ENCODE data around the gene INTS11.
"Not testable (repeated sequence)": the region's sequence is repeated elsewhere in the genome, so short reads cannot be mapped to it uniquely, and the experiment has no call there.

The INTS11 gene

DNA sequence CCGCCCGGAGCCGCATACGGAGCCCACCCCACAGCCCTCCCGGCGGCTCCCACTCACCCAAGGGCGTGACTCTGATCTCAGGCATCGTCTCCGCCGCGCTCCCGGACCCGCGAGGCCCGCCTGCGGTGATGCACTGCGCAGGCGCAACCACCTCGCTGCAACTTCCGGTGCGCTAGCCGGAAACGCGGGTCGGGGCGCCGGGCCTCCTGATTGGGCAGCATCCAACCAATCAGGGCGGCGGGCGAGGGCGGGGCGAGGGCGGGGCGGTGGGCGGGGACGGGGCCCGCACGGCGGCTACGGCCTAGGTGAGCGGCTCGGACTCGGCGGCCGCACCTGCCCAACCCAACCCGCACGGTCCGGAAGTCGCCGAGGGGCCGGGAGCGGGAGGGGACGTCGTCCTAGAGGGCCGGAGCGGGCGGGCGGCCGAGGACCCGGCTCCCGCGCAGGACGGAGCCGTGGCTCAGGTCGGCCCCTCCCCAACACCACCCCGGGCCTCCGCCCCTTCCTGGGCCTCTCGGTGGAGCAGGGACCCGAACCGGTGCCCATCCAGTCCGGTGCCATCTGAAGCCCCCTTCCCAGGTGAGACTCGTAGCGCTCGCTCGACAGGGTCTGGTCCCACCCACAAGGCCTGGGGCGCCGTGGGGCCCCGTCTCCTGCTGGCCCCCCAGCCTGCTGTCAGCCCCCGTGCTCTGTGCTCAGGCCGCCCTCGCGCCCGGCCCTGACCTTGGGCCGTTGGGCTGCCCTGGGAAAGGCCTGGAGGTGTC is at the start of gene INTS11, which contains the start of gene CPTP:
Gene INTS11, minus strand, starts transcription at position 137 of the 764 bp plus-strand sequence. Its CDS starts 52 bp downstream, at position 85.
Gene CPTP, plus strand, starts transcription at position 279 of the 764 bp plus-strand sequence. CDS start 2,109 bp downstream, outside the sequence.
- DNase-seq, result peak; percentile 90

DNA sequence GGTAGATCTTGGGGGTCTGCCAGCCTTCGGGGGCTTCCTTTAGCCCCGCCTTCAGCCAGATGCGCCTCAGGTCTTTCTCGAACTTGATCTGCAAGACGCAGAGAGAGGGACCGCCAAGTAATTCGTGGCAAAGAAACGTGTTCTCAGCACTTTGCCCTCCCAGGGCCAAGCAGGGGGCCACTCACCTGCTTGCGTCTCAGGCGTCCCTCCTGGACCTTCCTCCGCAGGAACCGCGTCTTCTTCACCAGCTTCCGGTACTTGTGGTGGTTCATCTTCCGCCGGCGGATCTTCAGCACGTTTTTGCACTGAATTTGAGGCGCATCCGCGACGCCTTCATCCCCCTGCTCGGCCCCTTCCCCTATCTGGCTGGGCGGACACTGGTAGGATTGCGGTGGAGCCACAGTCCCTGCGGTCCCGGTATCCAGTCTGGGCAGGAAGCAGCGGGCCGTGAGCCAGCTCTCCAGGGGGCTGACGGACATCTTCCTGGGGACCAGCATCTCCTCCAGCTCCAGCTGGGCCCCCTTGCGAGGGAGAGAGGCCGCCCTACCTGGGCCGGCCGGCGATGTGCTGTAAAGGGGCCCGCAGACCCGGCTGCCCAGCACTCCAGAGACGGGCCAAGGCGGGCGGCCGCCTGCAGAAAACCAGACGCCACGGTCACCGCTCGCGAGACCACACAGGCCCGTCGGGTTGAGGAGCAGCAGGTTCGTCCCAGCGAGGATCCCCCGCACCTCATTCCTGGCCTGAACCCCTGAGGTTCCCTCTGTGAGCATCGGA is 49.5 kb upstream of the INTS11 start:
- no peak for DNase-seq

DNA sequence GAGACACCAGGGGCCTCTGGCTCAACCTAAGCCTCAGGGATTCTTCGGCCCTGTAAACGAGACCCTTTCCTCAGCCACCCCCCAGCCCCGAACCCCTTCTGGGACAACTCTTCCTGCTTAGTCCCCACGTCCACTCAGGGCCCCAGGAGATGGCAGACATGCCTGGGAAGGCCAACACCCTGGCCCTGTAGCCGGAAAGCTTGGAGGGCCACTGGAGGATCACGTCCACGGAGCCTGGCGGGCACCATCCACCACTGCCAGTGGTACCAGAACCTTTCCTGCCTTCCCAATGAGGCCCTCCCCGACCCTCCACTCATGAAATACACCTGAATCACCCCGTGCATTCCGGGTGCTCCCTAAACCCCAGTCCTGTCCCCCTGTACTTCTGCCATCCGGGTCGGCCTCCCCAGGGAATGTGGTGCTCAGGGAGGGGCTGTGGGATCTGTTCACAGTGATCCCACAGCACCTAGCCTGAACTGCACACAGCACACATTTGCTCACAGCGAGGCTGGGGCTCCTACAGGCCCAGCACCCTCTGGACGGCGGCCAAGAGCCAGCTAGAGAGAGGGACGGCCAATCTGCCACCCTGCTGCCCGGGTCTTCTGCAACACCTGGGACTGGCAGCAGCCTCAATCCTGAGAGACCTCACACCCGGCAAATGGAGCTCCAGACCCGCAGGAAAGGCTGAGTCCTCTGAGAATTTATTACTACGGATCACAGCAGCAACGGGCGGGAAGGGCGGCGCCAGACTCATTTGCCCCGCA is 48.8 kb upstream of the INTS11 start:
- no peak for DNase-seq

DNA sequence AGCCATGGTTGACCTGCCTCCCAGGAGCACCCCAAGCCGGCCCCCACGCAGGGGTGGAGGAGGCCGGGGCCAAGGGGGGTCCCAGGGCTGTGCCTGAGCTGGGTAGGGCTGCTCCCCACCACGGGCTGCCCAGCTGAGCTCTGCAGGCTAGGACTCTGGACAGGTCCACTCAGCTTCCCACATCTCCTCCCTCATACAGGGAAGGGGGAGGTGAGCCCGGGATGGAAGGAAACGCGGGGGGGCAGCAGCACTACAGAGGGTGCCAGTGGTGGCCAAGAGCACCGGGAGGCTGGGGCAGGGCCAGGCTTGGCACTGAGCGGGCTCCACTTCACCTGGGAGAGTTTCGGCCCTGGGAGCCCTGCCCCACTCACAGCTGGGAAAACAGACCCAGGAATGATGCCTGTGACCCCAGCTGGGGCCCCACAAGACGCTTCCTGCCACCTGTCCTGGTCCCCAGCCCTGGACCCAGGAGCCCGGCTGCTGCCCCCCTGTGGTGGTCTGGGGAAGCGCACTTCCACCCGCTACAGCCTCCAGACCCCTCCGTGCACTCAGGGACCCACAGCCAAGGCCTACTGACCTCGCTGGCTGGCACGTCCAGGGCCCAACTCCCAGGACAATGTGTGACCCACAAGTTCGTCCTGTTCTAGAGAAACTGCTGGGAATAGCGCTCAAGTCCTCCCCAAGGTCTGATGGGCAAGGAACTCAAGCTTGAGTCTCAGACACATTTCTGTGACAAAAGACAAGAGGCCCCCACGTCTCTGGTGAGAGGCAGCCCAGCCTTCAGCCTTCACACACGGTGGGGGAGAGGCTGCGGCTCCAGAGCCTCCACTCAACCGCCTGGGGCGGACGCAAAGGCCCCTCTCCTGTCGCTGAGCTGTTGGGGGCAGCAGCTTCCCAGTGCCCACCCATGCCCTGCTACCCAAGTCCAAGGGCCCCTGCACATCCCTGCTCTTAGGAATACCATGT is 47.6 kb upstream of the INTS11 start:
- peak; percentile 46 for DNase-seq

DNA sequence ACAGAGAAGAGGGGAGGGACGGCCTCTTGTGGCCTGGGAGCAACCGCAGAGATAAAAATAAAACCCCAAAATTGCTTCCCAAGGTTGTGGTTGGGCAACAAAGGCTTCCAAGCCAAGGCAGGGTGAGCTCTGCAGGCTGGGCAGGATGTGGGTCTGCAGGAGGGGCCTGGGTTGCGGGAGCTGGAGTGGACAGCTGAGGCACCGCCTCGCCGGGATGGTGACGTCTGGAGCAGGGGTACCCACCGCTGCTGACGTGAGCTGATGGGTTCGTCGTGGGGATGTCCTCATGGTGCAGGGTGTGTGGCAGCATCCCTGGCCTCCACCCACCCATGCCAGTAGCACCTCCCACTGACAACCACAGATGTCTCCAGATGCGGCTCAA is 46.9 kb upstream of the INTS11 start:
- no peak for DNase-seq

DNA sequence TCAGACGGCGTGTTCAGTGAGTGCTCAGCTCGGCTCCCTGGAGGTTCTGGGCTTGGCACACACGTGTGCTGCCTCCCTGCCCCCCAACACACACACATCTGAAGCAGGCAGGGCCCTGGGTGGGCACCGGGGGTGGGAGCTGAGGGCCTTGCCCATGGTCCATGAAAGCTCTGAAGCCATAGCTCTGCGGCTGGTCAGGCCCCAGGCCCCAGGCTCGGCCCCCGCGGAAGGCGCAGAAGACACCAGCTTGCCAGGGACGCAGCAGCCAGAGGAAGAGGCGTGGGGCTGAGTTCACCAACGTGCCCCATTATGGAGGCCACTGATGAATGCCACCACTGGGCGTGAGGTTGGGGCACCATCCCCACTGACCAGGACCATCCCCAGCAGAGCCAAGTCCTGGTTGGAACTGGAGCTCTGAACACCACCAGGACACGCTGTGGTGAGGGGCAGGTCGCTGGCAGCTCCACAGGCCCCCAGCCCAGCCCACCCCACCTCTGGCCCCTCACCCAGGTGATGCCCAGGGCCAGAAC is 46.4 kb upstream of the INTS11 start:
- no peak for DNase-seq

DNA sequence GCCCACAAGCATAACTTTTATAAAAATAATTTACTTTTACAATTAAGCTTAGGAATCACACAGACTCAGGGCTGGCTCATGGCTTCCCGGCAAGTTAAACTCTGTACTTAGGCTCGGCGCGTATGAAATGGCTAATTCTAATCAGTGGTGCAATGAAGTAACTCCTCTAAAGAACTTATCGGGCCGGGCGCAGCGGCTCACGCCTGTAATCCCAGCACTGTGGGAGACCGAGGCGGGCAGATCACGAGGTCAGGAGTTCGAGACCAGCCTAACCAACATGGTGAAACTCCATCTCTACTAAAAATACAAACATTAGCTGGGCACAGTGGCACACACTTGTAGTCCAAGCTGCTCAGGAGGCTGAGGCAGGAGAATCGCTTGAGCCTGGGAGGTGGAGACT is 45.6 kb upstream of the INTS11 start:
- DNase-seq, result not testable (repeated sequence)

DNA sequence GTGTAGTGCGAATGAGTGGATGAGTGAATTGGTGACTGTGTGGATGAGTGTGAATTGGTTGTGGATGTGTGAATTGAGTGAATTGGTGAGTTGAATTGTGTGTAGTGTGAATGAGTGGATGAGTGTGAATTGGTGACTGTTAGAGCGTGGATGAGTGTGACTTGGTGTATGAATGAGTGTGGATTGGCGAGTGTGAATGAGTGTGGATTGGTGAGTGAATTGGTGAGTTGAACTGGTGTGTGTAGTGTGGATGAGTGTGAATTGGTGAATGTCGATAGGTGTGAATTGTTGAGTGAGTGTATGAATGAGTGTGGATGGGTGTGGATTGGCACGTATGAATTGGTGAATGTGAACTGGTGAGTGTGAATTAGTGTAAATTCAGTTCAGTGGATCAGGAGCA is 42.9 kb upstream of the INTS11 start:
- DNase-seq, result no peak

DNA sequence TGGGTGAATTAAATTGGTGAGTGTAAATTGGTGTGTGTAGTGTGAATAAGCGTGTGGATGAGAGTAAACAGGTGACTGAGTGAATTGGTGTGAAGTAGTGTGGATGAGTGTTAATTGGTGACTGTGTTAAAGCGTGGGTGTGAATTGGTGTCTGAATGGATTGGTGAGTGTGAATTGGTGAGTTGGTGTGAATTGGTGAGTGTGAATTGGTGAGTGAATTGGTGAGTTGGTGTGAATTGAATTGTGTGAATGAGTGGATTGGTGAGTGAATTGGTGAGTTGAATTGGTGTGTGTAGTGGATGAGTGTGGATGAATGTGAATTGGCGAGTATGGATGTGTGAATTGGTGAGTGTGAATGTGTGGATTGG is 42.2 kb upstream of the INTS11 start:
- DNase-seq, result no peak

DNA sequence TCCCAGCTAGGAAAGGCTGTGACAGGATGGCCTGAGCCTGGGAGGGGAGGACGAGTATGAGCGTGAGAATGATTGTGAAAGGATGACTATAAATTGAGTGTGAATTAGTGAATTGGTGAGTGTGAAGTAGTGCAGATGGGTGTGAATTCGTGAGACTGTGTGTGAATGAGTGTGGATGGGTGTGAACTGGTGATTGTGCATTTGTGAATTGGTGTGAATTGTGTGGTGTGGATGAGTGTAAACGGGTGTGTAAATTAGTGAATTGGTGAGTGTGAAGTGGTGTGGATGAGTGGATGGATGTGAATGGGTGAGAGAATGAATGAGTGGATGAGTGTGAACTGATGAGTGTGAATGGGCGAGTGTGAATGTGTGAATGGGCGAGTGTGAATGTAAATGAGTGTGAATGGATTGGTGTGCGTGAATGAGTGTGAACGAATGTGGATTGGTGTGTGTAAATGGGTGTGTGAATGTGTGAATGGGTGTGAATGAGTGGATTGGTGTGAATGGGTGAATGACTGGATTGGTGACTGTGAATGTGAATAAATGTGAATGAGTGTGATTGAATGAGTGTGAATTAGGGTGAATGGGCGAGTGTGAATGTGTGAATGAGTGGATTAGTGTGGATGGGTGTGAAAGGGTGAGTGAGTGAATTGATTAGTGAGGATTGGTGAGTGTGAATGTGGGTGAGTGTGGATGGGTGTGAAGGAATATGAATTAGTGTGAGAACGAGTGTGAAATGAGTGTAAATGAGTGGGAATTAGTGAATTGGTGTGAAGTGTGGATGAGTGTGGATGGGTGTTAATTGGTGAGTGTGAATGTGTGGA is 41.6 kb upstream of the INTS11 start:
- no peak for DNase-seq

DNA sequence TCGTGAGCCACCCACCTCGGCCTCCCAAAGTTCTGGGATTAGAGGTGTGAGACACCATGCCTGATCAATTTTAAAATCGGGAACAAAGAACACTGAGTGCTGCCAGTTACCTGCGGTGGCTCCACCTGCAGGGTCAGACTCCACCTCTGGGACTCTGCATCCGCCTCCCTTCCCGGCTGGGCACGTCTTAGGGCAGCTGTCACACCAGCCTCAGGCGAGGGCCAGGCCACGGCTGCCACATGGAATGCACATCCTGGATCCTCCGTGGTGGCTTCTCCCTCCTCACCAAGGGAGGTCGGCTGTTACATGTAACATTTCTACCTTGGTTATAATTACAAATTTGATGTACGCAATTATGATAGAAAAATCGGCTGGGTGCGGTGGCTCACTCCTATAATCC is 39.8 kb upstream of the INTS11 start:
- DNase-seq, result peak; percentile 23

DNA sequence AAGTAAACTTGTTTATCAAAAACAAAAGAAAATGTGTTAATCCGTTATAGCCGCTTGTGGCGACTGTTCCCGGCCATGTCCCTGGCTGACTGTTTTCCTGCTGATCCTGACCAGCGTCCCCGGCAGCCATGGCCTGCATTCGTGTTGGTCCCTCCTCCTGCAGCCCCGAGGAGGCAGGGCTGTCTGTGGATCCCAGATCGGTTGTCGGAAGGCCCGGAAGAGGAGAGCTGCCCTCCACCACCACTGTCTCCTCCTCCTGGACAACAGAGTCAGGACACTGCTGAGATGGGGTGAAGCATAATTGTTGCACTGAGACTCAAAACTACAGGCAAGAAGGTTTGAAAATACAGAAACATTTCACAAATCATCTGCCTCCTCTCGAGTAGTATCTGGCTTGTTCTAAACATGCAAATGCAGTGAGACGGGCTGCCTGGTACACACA is 37.5 kb upstream of the INTS11 start:
- DNase-seq, result no peak

DNA sequence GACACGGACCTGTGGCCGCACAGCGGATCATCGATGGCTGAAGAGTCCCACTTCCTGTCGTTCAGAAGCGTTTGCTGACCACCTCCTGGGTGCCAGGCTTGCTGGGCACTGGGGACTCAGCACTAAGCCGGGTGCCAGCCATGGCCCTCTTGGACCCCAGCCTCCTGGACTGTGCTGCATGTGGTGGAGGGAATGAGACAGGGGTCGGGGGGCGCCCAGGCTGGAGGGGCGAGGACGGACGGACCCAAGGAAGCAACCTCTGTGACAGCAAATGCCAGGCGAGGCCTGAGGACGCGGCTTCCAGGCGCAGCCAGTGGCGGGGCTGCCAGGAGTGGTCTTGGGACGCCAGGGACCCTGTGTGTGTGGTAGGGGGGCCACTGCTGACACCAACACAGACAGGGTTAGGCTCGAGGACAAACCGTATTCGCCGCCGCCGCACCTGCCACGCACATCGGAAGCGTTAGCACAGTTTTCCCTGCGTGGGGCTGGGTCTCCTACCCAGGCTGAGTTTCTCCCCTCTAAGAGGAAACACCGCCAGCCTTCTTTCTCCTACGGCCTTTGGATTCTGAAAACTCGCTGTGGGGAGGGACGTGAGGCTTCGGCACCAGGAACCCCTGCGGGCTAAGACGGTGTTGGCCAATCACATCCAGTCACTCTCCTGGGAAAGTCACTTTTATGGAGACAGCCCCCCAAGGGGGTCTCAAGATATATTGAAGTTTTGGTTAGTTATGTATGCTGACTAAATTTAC is 36.9 kb upstream of the INTS11 start:
- DNase-seq, result no peak

DNA sequence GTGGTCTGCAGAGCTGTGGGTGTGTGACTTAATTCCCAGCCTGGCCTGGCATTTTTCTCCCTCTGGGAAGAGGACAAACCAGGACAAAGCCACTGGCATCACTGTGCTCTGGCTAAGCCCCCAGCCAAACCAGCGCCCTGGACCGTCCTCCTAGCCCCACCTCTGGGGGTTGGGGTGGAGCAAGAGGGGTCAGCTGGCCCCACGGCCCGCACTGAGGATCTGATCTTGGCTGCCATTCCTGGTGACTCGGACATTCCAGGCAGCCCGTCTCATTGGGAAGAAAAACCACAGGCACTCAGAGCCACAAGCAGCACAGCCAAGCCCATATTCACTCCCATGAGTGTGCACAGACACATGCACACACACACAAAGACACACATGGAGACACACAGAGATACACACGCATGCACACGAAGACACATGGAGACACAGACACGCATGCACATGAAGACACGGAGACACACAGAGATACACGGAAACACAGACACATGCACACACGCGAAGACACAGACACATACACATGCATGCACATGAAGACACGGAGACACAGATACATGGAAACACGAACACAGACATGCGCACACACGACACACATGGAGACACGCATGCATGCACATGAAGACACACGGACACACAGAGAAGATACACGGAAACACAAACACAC is 36.2 kb upstream of the INTS11 start:
- DNase-seq, result no peak

DNA sequence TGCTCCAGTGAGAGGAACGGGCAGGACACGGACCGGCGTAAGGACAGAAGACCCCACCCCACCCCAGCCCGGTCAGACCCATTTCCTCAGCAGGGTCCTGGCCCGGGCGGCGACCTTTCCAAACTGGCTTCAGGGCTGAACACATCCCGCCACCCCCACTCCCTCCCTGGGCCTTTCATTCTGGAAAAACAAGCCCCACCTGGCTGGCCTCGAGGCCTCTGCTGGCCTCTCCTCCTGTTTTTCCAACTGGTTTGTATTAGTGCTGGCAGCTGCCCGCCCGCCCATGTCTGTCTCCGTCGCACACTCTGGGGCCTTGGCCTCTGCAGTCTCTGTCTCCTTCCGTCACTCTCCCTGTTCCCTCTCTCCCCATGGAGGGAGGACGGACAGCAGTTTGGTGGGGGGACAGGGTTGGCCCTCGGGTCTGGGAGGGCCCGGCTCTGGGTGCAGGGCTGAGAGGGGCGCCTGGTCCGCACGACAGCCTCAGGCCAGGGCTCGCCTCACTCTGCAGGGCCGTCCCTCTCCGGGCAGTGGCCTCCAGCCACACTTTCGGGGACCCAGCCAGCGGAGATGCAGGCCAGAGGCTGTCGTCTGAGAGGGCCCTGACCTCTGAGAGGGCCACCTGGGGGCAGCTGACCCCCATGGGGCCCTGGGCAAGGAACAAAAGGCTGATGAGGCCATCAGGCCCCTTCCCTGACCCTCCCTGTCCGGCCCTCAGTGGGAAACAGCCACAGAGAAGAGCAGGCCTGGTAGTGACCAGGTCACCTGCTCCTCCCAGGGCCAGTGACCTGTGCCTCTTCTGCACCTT is 35.4 kb upstream of the INTS11 start:
- no peak for DNase-seq

DNA sequence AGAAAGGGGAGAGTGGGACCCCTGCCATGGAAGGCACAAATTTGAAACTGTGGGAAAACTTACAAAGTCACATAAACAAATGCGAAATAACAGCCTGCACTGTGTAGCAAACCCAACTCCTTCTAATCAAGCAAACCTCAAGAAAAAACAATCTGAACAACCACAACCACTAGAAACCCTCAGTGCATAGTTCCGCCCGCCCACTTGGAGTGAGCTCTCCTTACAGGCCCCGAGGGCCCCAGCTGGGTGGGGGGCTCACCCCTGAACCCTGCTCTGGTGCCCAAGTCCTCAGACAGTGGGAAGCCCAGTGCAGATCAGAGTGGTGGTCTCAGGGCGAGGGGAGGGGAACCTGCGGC is 34.8 kb upstream of the INTS11 start:
- no peak for DNase-seq

DNA sequence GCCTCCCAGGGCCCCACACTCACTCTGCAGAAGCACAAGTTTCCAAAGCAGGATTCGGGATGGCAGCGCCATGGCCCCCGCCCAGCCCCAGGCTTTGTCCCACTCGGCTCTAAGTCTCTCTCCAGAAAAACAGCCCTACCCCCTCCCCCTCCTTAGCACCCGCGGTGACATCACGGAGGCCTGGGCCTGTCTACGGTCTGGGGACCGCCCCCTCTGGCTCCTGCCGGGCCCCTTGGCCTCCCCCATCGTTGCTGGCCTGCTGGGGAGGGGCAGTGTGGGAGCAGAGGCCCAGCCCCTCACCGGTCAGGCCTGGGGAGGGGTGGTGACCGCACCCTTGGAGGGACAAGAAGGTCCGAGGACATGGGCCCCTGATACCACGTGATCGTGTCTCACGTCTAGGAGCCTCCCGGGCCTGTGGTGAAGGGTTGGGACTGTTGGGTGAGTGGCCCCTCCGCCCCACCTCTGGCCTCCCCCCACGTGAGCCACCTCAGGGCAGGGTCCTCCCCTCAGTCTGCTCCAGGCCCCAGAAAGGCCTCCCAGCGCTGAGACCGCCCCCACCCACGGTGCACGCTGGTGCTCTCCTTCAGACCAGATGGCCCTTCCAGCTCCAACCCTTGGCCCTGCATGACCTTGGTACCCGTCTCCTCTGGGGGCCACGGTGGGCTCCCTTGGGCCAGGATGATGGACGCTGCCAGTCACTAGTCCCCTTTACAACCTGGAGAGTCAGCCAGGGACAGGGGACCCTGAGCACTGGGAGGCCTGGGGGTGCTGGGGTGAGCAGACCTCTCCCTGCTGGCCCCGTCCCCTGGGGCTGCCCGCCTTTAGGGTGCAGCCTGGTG is 34.2 kb upstream of the INTS11 start, which contains the start of gene MXRA8:
Gene MXRA8, minus strand, starts transcription at position 123 of the 839 bp plus-strand sequence. Its CDS starts 51 bp downstream, at position 72.
- DNase-seq, result no peak
